IMR-90 (cell line): Measurements from ENCODE around the gene CASKIN1. TPM values are rescaled to one million over a fixed set of nuclear protein-coding genes. Genes with fewer than 3 reads are reported as not detected.
A peak's percentile ranks its signal among the peaks of the same experiment; 100 is the strongest.
"Not testable (repeated sequence)": the region's sequence is repeated elsewhere in the genome, so short reads cannot be mapped to it uniquely, and the experiment has no call there.

Experiments used
- ATAC-seq: fragments of 200-7000 bp; cut with Tn5 transposase; 2 replicates; pipeline ENCODE4 v1.9.1; 2020; ENCODE audit warnings: low read depth, mild to moderate bottlenecking, moderate library complexity
- BruUV-seq: library from RNA; stranded (reverse); fragments of 400-500 nt; replicated peaks from 2 replicates; lab custom pipeline; 2021; lab: Mats Ljungman, UMichigan
- CTCF ChIA-PET: fragments of 300-600 bp; formaldehyde crosslinking; extraction: SDS; loops from one replicate; lab custom pipeline; 2021; ENCODE audit warnings: antibody characterized with exemption; lab: Yijun Ruan, JAX
- POLR2A ChIA-PET: fragments of 300-600 bp; sonication (Branson Sonifier 250); formaldehyde crosslinking; loops from one replicate; lab custom pipeline; 2022; ENCODE audit warnings: antibody characterized with exemption; ENCODE audit not compliant: unreplicated experiment; lab: Charles Lee
- DNase-seq: peaks from one replicate; pipeline ENCODE4 v3.0.0; 2013
- H2AFZ ChIP-seq: replicated peaks from 2 replicates; pipeline ENCODE3; 2013; ENCODE audit warnings: low read length, mild to moderate bottlenecking; ENCODE audit not compliant: poor library complexity
- H2AK5ac ChIP-seq: 2 replicates; pipeline ENCODE4 v1.6.1; 2013; ENCODE audit warnings: low read depth, low read length, inconsistent platforms
- H2AK9ac ChIP-seq: replicated peaks from 2 replicates; pipeline ENCODE3; 2013; ENCODE audit warnings: mild to moderate bottlenecking, low read depth, low read length, moderate library complexity; ENCODE audit not compliant: poor library complexity
- H2BK120ac ChIP-seq: 2 replicates; pipeline ENCODE4 v1.6.1; 2013; ENCODE audit warnings: low read depth, low read length, inconsistent platforms
- H2BK15ac ChIP-seq: 3 replicates; pipeline ENCODE4 v1.6.1; 2013; ENCODE audit warnings: low read depth, low read length, inconsistent platforms
- H2BK20ac ChIP-seq: 2 replicates; pipeline ENCODE4 v1.6.1; 2013; ENCODE audit warnings: low read depth, mild to moderate bottlenecking, inconsistent platforms, low read length, moderate library complexity
- H2BK5ac ChIP-seq: 2 replicates; pipeline ENCODE4 v1.6.1; 2013; ENCODE audit warnings: mild to moderate bottlenecking, low read depth, low read length, inconsistent platforms; ENCODE audit not compliant: poor library complexity, severe bottlenecking
- H3K14ac ChIP-seq: replicated peaks from 2 replicates; pipeline ENCODE4 v1.6.1; 2013; ENCODE audit warnings: low read depth, low read length, inconsistent platforms
- H3K18ac ChIP-seq: 2 replicates; pipeline ENCODE4 v1.6.1; 2013; ENCODE audit warnings: low read depth, low read length, control low read depth
- H3K23ac ChIP-seq: 2 replicates; pipeline ENCODE4 v1.6.1; 2013; ENCODE audit warnings: low read depth, low read length, inconsistent platforms
- H3K27ac ChIP-seq: 2 replicates; pipeline ENCODE4 v1.5.1; 2013; ENCODE audit warnings: mild to moderate bottlenecking, control low read depth, low read length; ENCODE audit not compliant: insufficient read depth
- H3K27me3 ChIP-seq: 2 replicates; pipeline ENCODE4 v1.6.1; 2013; ENCODE audit warnings: low read length; ENCODE audit not compliant: control insufficient read depth, insufficient read depth
- H3K36me3 ChIP-seq: 2 replicates; pipeline ENCODE4 v1.6.1; 2013; ENCODE audit warnings: low read length, mixed read lengths; ENCODE audit not compliant: control insufficient read depth, insufficient read depth
- H3K4ac ChIP-seq: 2 replicates; pipeline ENCODE4 v1.6.1; 2013; ENCODE audit warnings: low read depth, low read length, inconsistent platforms
- H3K4me1 ChIP-seq: 2 replicates; pipeline ENCODE4 v1.6.1; 2013; ENCODE audit warnings: low read length, mixed read lengths; ENCODE audit not compliant: control insufficient read depth, insufficient read depth
- H3K4me2 ChIP-seq: 2 replicates; pipeline ENCODE4 v1.6.1; 2013; ENCODE audit warnings: low read depth, mild to moderate bottlenecking, control low read depth, low read length, moderate library complexity
- H3K4me3 ChIP-seq: 2 replicates; pipeline ENCODE4 v1.5.1; 2013; ENCODE audit warnings: low read depth, mild to moderate bottlenecking, control low read depth, low read length, moderate library complexity; ENCODE audit not compliant: insufficient read depth
- H3K56ac ChIP-seq: 2 replicates; pipeline ENCODE4 v1.6.1; 2013; ENCODE audit warnings: low read length, inconsistent platforms; ENCODE audit not compliant: insufficient read depth; ENCODE audit errors: extremely low read depth
- H3K79me1 ChIP-seq, 2 experiments: 2 replicates each; pipeline ENCODE4 v1.6.1; 2013; ENCODE audit warnings: low read length in 2 of 2, inconsistent platforms in 1 of 2, low read depth in 1 of 2
- H3K9ac ChIP-seq: 2 replicates; pipeline ENCODE4 v1.6.1; 2013; ENCODE audit warnings: low read depth, low read length, control low read depth
- H3K9me1 ChIP-seq: 2 replicates; pipeline ENCODE4 v1.6.1; 2013; ENCODE audit warnings: low read length, inconsistent platforms; ENCODE audit not compliant: insufficient read depth
- H3K9me3 ChIP-seq: 2 replicates; pipeline ENCODE4 v1.6.1; 2013; ENCODE audit warnings: low read length; ENCODE audit not compliant: control insufficient read depth, insufficient read depth
- H4K20me1 ChIP-seq: 2 replicates; pipeline ENCODE4 v1.6.1; 2013; ENCODE audit warnings: low read length, inconsistent platforms; ENCODE audit not compliant: insufficient read depth
- H4K5ac ChIP-seq: 2 replicates; pipeline ENCODE4 v1.6.1; 2013; ENCODE audit warnings: mild to moderate bottlenecking, low read depth, low read length, control low read depth
- H4K8ac ChIP-seq, 2 experiments: 2 replicates each; pipeline ENCODE4 v1.6.1; 2013; ENCODE audit warnings: low read depth in 2 of 2, low read length in 2 of 2, control low read depth in 1 of 2, inconsistent platforms in 1 of 2
- H4K91ac ChIP-seq: 2 replicates; pipeline ENCODE4 v1.6.1; 2013; ENCODE audit warnings: low read depth, low read length, inconsistent platforms; ENCODE audit not compliant: insufficient read depth
- MAZ ChIP-seq: IDR thresholded peaks from 2 replicates; pipeline ENCODE4 v1.6.1; 2012; ENCODE audit warnings: low read depth, mild to moderate bottlenecking, low read length, improper control_type of control experiment, moderate library complexity, borderline replicate concordance
- WGBS, 2 experiments: methylation state at CpG; one replicate each; pipeline versions ENCODE4 v1.1.5 to v1.1.7; 2013; ENCODE audit warnings: missing lambda C conversion rate in 2 of 2; ENCODE audit not compliant: insufficient read length in 1 of 2; ENCODE audit errors: extremely low coverage in 2 of 2; 5-methylcytosine and 5-hydroxymethylcytosine counted together
- dilution Hi-C: fragments of 300-500 bp; cut with HindIII; formaldehyde crosslinking; loops from one replicate; pipeline ENCODE4 v1.14.3; 2018; ENCODE audit warnings: low sequenced_read_pairs; ENCODE audit not compliant: unreplicated experiment
- in situ Hi-C: fragments of 300-500 bp; cut with MboI; formaldehyde crosslinking; loops from 3 replicates; pipeline ENCODE4 v1.14.3; 2019; ENCODE audit warnings: low sequenced_read_pairs, inconsistent platforms, mixed read lengths
- intact Hi-C: fragments of 100-400 bp; cut with micrococcal nuclease; formaldehyde crosslinking; loops from 2 replicates; pipeline ENCODE4 v1.10.0; 2022
- microRNA-seq, 2 experiments: library from miRNA; stranded (forward) in 1 of 2; unstranded in 1 of 2; fragments of 10-50 nt in 1 of 2; fragments of <30 nt in 1 of 2; gene quantifications in 1 of 2; microRNA quantifications in 1 of 2; one replicate each; pipeline versions ENCODE3 to v1.1.0; 2013 to 2020; ENCODE audit not compliant: insufficient read depth in 1 of 2, insufficient read length in 1 of 2, unreplicated experiment in 1 of 2
- polyA plus RNA-seq, 3 experiments: library from polyadenylated mRNA; depleted of rRNA; stranded (reverse); fragments of >200 nt; gene quantifications; 2 replicates each; pipeline ENCODE4 v1.2.3, GENCODE V29; 2012; ENCODE audit warnings: low replicate concordance in 1 of 3
- small RNA-seq, 5 experiments: library from RNA; depleted of rRNA; stranded (forward); fragments of <200 nt; gene quantifications; one replicate each; pipeline ENCODE3, GENCODE V24; 2012
- total RNA-seq: library from RNA; depleted of rRNA; stranded (reverse); fragments of >200 nt; gene quantifications from 2 replicates; pipeline ENCODE4 v1.2.3, GENCODE V29; 2012; rRNA removed

CASKIN1 gene
- total and polyA plus RNA-seq, 2 of the 4 experiments (the other 2 are of a cell fraction), result 0.05 TPM; not detected in 1

GRCh38 chr16:2127630-2128280 is 68.7 kb downstream of the CASKIN1 start:
- dilution Hi-C loops, intact Hi-C loops, H2AK9ac ChIP-seq, CTCF ChIA-PET, H2AFZ ChIP-seq, H2BK120ac ChIP-seq, H3K4me3 ChIP-seq, H3K36me3 ChIP-seq, H3K9me3 ChIP-seq, H4K91ac ChIP-seq, H3K9me1 ChIP-seq, in situ Hi-C loops, H2BK15ac ChIP-seq, POLR2A ChIA-PET, H3K27me3 ChIP-seq, BruUV-seq, H3K14ac ChIP-seq, H3K56ac ChIP-seq, H2BK20ac ChIP-seq: not testable (repeated sequence)
- H3K79me1 ChIP-seq, result peaks cover 7 to 21% of the 10 kb centered on the region in 2 experiments; a peak in 3 of 4 replicates
- H4K5ac ChIP-seq, result peak overlapping the region; percentile 93
- peak overlapping the region; percentile 94; the same call in 1 of the 2 replicates for H2AK5ac ChIP-seq
- H3K27ac ChIP-seq, result peak overlapping the region; percentile 97
- DNase-seq (peak; percentile 55), ATAC-seq (peak; percentile 27)
- peak; percentile 67; the same call in 1 of the 2 replicates for TF ChIP-seq MAZ
- H3K23ac ChIP-seq, result peak overlapping the region; percentile 41; the same call in 1 of the 2 replicates
- H3K4me2 ChIP-seq, result peak overlapping the region; percentile 87
- peak overlapping the region; percentile 81 for H3K9ac ChIP-seq
- WGBS, 2 experiments, result no CpG with 5 or more reads among the region's 3 CpGs
- peak overlapping the region; percentile 94 for H2BK5ac ChIP-seq
- peak overlapping the region; percentile 79 for H3K4ac ChIP-seq
- H4K8ac ChIP-seq, result peak overlapping the region; percentile 40 to 83; a peak in 2 of 4 replicates
- H3K18ac ChIP-seq, result peak overlapping the region; percentile 57; the same call in 1 of the 2 replicates
- H4K20me1 ChIP-seq, result peaks cover 33% of the 10 kb centered on the region
- H3K4me1 ChIP-seq, result peaks cover 29% of the 10 kb centered on the region

Small RNAs within 50 kb of the gene (microRNA-seq; reads per million reads assigned to microRNA genes)
- gene MIR3180-5 (ENCODE audit: insufficient read depth in 1 of 2, insufficient read length in 1 of 2, unreplicated experiment in 1 of 2) (0 reads per million in 2 experiments), gene MIR4516 (ENCODE audit: insufficient read depth in 1 of 2, insufficient read length in 1 of 2, unreplicated experiment in 1 of 2) (0 reads per million in 2 experiments), gene RF00019 (ENCODE audit: insufficient read depth, insufficient read length) (not detected), gene SNORD60 (ENCODE audit: insufficient read depth, insufficient read length) (not detected)

Small RNAs within 50 kb of the gene (small RNA-seq; reads per million reads assigned to genes)
- gene MIR3180-5 (0 reads per million in 5 experiments), gene MIR4516 (0 reads per million in 5 experiments), gene RF00019 (0 reads per million in 5 experiments), gene SNORD60 (0 reads per million in 5 experiments)

Other genes with a start within 250 kb of the CASKIN1 start
- gene RPL3L, start 241.9 kb downstream of the CASKIN1 start, total RNA-seq, result not detected in 2 replicates
- gene RPL3L, start 241.9 kb downstream of the CASKIN1 start, polyA plus RNA-seq (2012; rRNA removed), result not detected in 2 replicates
- 189 and 194 TPM in 2 replicates for gene NDUFB10, start 237.1 kb downstream of the CASKIN1 start, total RNA-seq
- 220 and 287 TPM in 2 replicates for gene NDUFB10, start 237.1 kb downstream of the CASKIN1 start, polyA plus RNA-seq (2012; rRNA removed)
- 2,703 and 2,852 TPM in 2 replicates for gene RPS2, start 231.8 kb downstream of the CASKIN1 start, total RNA-seq
- 6,941 and 7,712 TPM in 2 replicates for gene RPS2, start 231.8 kb downstream of the CASKIN1 start, polyA plus RNA-seq (2012; rRNA removed)
- gene RNF151, start 229.7 kb downstream of the CASKIN1 start, total RNA-seq, result not detected in 2 replicates
- not detected in 2 replicates for gene RNF151, start 229.7 kb downstream of the CASKIN1 start, polyA plus RNA-seq (2012; rRNA removed)
- 38.5 and 40.3 TPM in 2 replicates for gene TBL3, start 224.6 kb downstream of the CASKIN1 start, total RNA-seq
- gene TBL3, start 224.6 kb downstream of the CASKIN1 start, polyA plus RNA-seq (2012; rRNA removed), result 60.8 and 61.5 TPM in 2 replicates
- not detected in 2 replicates for gene NOXO1, start 215.1 kb downstream of the CASKIN1 start, total RNA-seq
- gene NOXO1, start 215.1 kb downstream of the CASKIN1 start, polyA plus RNA-seq (2012; rRNA removed), result 0.32 and 0.56 TPM in 2 replicates
- 6.8 and 8.6 TPM in 2 replicates for gene GFER, start 212.4 kb downstream of the CASKIN1 start, total RNA-seq
- 19.8 and 28.0 TPM in 2 replicates for gene GFER, start 212.4 kb downstream of the CASKIN1 start, polyA plus RNA-seq (2012; rRNA removed)
- 1.8 and 1.9 TPM in 2 replicates for gene SYNGR3, start 206.6 kb downstream of the CASKIN1 start, total RNA-seq
- gene SYNGR3, start 206.6 kb downstream of the CASKIN1 start, polyA plus RNA-seq (2012; rRNA removed), result 5.8 and 6.6 TPM in 2 replicates
- 3.4 and 4.4 TPM in 2 replicates for gene ZNF598, start 186.8 kb downstream of the CASKIN1 start, total RNA-seq
- gene ZNF598, start 186.8 kb downstream of the CASKIN1 start, polyA plus RNA-seq (2012; rRNA removed), result 36.4 and 40.6 TPM in 2 replicates
- 0.18 TPM in 1 of 2 replicates, not detected in the other for gene NPW, start 176.8 kb downstream of the CASKIN1 start, total RNA-seq
- gene NPW, start 176.8 kb downstream of the CASKIN1 start, polyA plus RNA-seq (2012; rRNA removed), result 2.0 and 3.7 TPM in 2 replicates
- 18.6 and 20.8 TPM in 2 replicates for gene NHERF2, start 169.7 kb downstream of the CASKIN1 start, total RNA-seq
- 77.8 and 96.6 TPM in 2 replicates for gene NHERF2, start 169.7 kb downstream of the CASKIN1 start, polyA plus RNA-seq (2012; rRNA removed)
- 22.8 and 28.1 TPM in 2 replicates for gene NTHL1, start 148.8 kb downstream of the CASKIN1 start, total RNA-seq
- 28.0 and 33.3 TPM in 2 replicates for gene NTHL1, start 148.8 kb downstream of the CASKIN1 start, polyA plus RNA-seq (2012; rRNA removed)
- gene TSC2, start 148.6 kb downstream of the CASKIN1 start, total RNA-seq, result 22.8 and 31.4 TPM in 2 replicates
- 88.6 and 95.9 TPM in 2 replicates for gene TSC2, start 148.6 kb downstream of the CASKIN1 start, polyA plus RNA-seq (2012; rRNA removed)
- gene PKD1, start 60.7 kb downstream of the CASKIN1 start, total RNA-seq, result 7.9 and 15.6 TPM in 2 replicates
- gene PKD1, start 60.7 kb downstream of the CASKIN1 start, polyA plus RNA-seq (2012; rRNA removed), result 97.3 and 118 TPM in 2 replicates
- gene RAB26, start 48.0 kb downstream of the CASKIN1 start, total RNA-seq, result 1.1 TPM in 2 replicates
- gene RAB26, start 48.0 kb downstream of the CASKIN1 start, polyA plus RNA-seq (2012; rRNA removed), result 4.5 and 4.8 TPM in 2 replicates
- 26.4 and 29.6 TPM in 2 replicates for gene TRAF7, start 40.8 kb downstream of the CASKIN1 start, total RNA-seq
- gene TRAF7, start 40.8 kb downstream of the CASKIN1 start, polyA plus RNA-seq (2012; rRNA removed), result 52.6 and 55.1 TPM in 2 replicates
- 34.4 and 50.3 TPM in 2 replicates for gene MLST8, start 8.8 kb upstream of the CASKIN1 start, total RNA-seq
- 93.7 and 94.1 TPM in 2 replicates for gene MLST8, start 8.8 kb upstream of the CASKIN1 start, polyA plus RNA-seq (2012; rRNA removed)
- 0.18 and 0.28 TPM in 2 replicates for gene BRICD5, start 14.3 kb upstream of the CASKIN1 start, total RNA-seq
- gene BRICD5, start 14.3 kb upstream of the CASKIN1 start, polyA plus RNA-seq (2012; rRNA removed), result 0.94 and 1.5 TPM in 2 replicates
- gene PGP, start 18.2 kb upstream of the CASKIN1 start, total RNA-seq, result 4.1 and 5.8 TPM in 2 replicates
- gene PGP, start 18.2 kb upstream of the CASKIN1 start, polyA plus RNA-seq (2012; rRNA removed), result 9.4 and 13.5 TPM in 2 replicates
- 13.1 and 25.0 TPM in 2 replicates for gene E4F1, start 27.0 kb upstream of the CASKIN1 start, total RNA-seq
- gene E4F1, start 27.0 kb upstream of the CASKIN1 start, polyA plus RNA-seq (2012; rRNA removed), result 33.0 and 39.6 TPM in 2 replicates
- gene DNASE1L2, start 39.8 kb upstream of the CASKIN1 start, total RNA-seq, result 0.18 and 0.28 TPM in 2 replicates
- 0.75 and 1.5 TPM in 2 replicates for gene DNASE1L2, start 39.8 kb upstream of the CASKIN1 start, polyA plus RNA-seq (2012; rRNA removed)
- gene ECI1, start 55.0 kb upstream of the CASKIN1 start, total RNA-seq, result 20.3 TPM in 2 replicates
- 30.1 and 42.0 TPM in 2 replicates for gene ECI1, start 55.0 kb upstream of the CASKIN1 start, polyA plus RNA-seq (2012; rRNA removed)
- 57.5 and 65.0 TPM in 2 replicates for gene RNPS1, start 71.5 kb upstream of the CASKIN1 start, total RNA-seq
- gene RNPS1, start 71.5 kb upstream of the CASKIN1 start, polyA plus RNA-seq (2012; rRNA removed), result 192 and 194 TPM in 2 replicates
- gene ABCA3, start 144.1 kb upstream of the CASKIN1 start, total RNA-seq, result 0.18 TPM in 1 of 2 replicates, not detected in the other
- gene ABCA3, start 144.1 kb upstream of the CASKIN1 start, polyA plus RNA-seq (2012; rRNA removed), result 0.22 and 0.32 TPM in 2 replicates
- gene CCNF, start 232.8 kb upstream of the CASKIN1 start, total RNA-seq, result 19.2 and 20.1 TPM in 2 replicates
- gene CCNF, start 232.8 kb upstream of the CASKIN1 start, polyA plus RNA-seq (2012; rRNA removed), result 7.8 and 8.2 TPM in 2 replicates